NCI-H2196 (cell line): ENCODE results near the gene TOMT.

Source experiments
- DNase-seq: peaks from one replicate; lab custom pipeline; 2025; ENCODE audit not compliant: unreplicated experiment; lab: John Stamatoyannopoulos, UW

The TOMT gene

GRCh38 chr11:72157131-72157530 lies 51.4 kb downstream of the TOMT start:
- DNase-seq: no peak
